GM21576 (cell line): ENCODE results near the gene BLOC1S2.
"Not testable (repeated sequence)": the region's sequence is repeated elsewhere in the genome, so short reads cannot be mapped to it uniquely, and the experiment has no call there.

Experiments
- ATAC-seq: cut with Tn5 transposase; IDR thresholded peaks from one replicate; pipeline ENCODE4 v1.9.1; 2021; ENCODE audit warnings: mild to moderate bottlenecking, moderate library complexity; ENCODE audit not compliant: unreplicated experiment

BLOC1S2 gene

GRCh38 chr10:100292300-100292699 is 5.8 kb upstream of the BLOC1S2 start:
- ATAC-seq, result not testable (repeated sequence)

- no peak for ATAC-seq
Measured at GRCh38 chr10:100291356-100291755, 4.9 kb upstream of the BLOC1S2 start.

- ATAC-seq, result no peak
Measured at GRCh38 chr10:100289641-100290040, 3.2 kb upstream of the BLOC1S2 start.

GRCh38 chr10:100288196-100288595 is 1.7 kb upstream of the BLOC1S2 start:
- no peak for ATAC-seq

GRCh38 chr10:100287756-100288155 is 1.3 kb upstream of the BLOC1S2 start:
- no peak for ATAC-seq

GRCh38 chr10:100285326-100285725 is 1.2 kb downstream of the BLOC1S2 start:
- ATAC-seq, result not testable (repeated sequence)

GRCh38 chr10:100282907-100283306 is 3.6 kb downstream of the BLOC1S2 start:
- no peak for ATAC-seq

- ATAC-seq, result not testable (repeated sequence)
Measured at GRCh38 chr10:100276971-100277370, 9.5 kb downstream of the BLOC1S2 start.

GRCh38 chr10:100267239-100268104 is 19.0 kb downstream of the BLOC1S2 start, which contains the start of gene CWF19L1:
Gene CWF19L1 (minus strand): TSS chr10:100267638. CDS start chr10:100267593, 45 bp downstream.
- peak; percentile 79 for ATAC-seq

- ATAC-seq, result no peak
Measured at GRCh38 chr10:100265821-100266485, 20.5 kb downstream of the BLOC1S2 start.

- no peak for ATAC-seq
Measured at GRCh38 chr10:100254191-100254590, 32.3 kb downstream of the BLOC1S2 start.

GRCh38 chr10:100253041-100253440 is 33.4 kb downstream of the BLOC1S2 start:
- ATAC-seq, result no peak

- no peak for ATAC-seq
Measured at GRCh38 chr10:100248820-100249219, 37.7 kb downstream of the BLOC1S2 start.

- ATAC-seq, result no peak
Measured at GRCh38 chr10:100245484-100246220, 40.8 kb downstream of the BLOC1S2 start.

GRCh38 chr10:100239851-100240250 is 46.6 kb downstream of the BLOC1S2 start:
- ATAC-seq, result no peak

GRCh38 chr10:100238429-100238828 is 48.1 kb downstream of the BLOC1S2 start:
- ATAC-seq, result no peak

GRCh38 chr10:100232101-100232500 is 54.4 kb downstream of the BLOC1S2 start:
- no peak for ATAC-seq

- no peak for ATAC-seq
Measured at GRCh38 chr10:100229819-100230422, 56.6 kb downstream of the BLOC1S2 start.

GRCh38 chr10:100223879-100224278 is 62.6 kb downstream of the BLOC1S2 start:
- ATAC-seq, result no peak
